ENCODE measurements around the gene SPTY2D1.
"Not testable (repeated sequence)": the region's sequence is repeated elsewhere in the genome, so short reads cannot be mapped to it uniquely, and the experiment has no call there.

DNA sequence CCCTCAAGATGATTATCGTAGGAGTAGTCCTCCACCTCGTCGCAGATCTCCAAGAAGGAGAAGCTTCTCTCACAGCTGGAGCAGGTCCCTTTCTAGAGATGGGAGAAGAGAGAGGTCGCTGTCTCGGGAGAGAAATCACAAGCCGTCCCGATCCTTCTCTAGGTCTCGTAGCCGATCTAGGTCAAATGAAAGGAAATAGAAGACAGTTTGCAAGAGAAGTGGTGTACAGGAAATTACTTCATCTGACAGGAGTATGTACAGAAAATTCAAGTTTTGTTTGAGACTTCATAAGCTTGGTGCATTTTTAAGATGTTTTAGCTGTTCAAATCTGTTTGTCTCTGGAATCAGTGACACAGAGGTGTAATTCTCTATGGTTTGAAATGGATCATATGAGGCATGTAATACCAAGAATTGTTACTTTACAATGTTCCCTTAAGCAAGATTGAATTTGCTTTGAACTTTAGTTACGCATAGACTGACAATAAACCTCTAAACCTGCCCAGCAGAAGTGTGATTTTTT lies 31.3 kb upstream of the SPTY2D1 start:
- TF ChIP-seq, protein P1, sequence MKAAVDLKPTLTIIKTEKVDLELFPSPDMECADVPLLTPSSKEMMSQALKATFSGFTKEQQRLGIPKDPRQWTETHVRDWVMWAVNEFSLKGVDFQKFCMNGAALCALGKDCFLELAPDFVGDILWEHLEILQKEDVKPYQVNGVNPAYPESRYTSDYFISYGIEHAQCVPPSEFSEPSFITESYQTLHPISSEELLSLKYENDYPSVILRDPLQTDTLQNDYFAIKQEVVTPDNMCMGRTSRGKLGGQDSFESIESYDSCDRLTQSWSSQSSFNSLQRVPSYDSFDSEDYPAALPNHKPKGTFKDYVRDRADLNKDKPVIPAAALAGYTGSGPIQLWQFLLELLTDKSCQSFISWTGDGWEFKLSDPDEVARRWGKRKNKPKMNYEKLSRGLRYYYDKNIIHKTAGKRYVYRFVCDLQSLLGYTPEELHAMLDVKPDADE (IDR thresholded peaks at IDR 0.05): not testable (repeated sequence)
- not testable (repeated sequence) for TF ChIP-seq CREB1 (CRISPR knock-in tag; IDR thresholded peaks at IDR 0.05; ENCODE audit: low read depth); JUNB (IDR thresholded peaks at IDR 0.05; ENCODE audit: unreplicated experiment)
- TF ChIP-seq, protein P2, sequence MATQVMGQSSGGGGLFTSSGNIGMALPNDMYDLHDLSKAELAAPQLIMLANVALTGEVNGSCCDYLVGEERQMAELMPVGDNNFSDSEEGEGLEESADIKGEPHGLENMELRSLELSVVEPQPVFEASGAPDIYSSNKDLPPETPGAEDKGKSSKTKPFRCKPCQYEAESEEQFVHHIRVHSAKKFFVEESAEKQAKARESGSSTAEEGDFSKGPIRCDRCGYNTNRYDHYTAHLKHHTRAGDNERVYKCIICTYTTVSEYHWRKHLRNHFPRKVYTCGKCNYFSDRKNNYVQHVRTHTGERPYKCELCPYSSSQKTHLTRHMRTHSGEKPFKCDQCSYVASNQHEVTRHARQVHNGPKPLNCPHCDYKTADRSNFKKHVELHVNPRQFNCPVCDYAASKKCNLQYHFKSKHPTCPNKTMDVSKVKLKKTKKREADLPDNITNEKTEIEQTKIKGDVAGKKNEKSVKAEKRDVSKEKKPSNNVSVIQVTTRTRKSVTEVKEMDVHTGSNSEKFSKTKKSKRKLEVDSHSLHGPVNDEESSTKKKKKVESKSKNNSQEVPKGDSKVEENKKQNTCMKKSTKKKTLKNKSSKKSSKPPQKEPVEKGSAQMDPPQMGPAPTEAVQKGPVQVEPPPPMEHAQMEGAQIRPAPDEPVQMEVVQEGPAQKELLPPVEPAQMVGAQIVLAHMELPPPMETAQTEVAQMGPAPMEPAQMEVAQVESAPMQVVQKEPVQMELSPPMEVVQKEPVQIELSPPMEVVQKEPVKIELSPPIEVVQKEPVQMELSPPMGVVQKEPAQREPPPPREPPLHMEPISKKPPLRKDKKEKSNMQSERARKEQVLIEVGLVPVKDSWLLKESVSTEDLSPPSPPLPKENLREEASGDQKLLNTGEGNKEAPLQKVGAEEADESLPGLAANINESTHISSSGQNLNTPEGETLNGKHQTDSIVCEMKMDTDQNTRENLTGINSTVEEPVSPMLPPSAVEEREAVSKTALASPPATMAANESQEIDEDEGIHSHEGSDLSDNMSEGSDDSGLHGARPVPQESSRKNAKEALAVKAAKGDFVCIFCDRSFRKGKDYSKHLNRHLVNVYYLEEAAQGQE (IDR thresholded peaks at IDR 0.05; ENCODE audit: unreplicated experiment): not testable (repeated sequence)
- TF ChIP-seq, protein P3, sequence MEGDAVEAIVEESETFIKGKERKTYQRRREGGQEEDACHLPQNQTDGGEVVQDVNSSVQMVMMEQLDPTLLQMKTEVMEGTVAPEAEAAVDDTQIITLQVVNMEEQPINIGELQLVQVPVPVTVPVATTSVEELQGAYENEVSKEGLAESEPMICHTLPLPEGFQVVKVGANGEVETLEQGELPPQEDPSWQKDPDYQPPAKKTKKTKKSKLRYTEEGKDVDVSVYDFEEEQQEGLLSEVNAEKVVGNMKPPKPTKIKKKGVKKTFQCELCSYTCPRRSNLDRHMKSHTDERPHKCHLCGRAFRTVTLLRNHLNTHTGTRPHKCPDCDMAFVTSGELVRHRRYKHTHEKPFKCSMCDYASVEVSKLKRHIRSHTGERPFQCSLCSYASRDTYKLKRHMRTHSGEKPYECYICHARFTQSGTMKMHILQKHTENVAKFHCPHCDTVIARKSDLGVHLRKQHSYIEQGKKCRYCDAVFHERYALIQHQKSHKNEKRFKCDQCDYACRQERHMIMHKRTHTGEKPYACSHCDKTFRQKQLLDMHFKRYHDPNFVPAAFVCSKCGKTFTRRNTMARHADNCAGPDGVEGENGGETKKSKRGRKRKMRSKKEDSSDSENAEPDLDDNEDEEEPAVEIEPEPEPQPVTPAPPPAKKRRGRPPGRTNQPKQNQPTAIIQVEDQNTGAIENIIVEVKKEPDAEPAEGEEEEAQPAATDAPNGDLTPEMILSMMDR (conservative IDR thresholded peaks at IDR 0.05; ENCODE audit: low read depth in 2 of 2): not testable (repeated sequence)

All from GM23338 (cell line).